Neuronal stem cell (in vitro differentiated cells): Measurements from ENCODE around the gene DCUN1D4.

Source experiments
- DNase-seq: peaks from one replicate; pipeline ENCODE4 v3.0.0-alpha.2; 2013; ENCODE audit warnings: low spot score
- H2AFZ ChIP-seq: one replicate; pipeline ENCODE4 v1.6.1; 2013; ENCODE audit warnings: mild to moderate bottlenecking, low read length, inconsistent platforms
- H2AK5ac ChIP-seq: 2 replicates; pipeline ENCODE4 v1.6.1; 2013; ENCODE audit warnings: low read depth, mild to moderate bottlenecking, inconsistent platforms, low read length, moderate library complexity, mixed read lengths
- H2BK120ac ChIP-seq: 2 replicates; pipeline ENCODE4 v1.6.1; 2013; ENCODE audit warnings: low read depth, mild to moderate bottlenecking, inconsistent platforms, low read length, moderate library complexity, mixed read lengths
- H2BK12ac ChIP-seq: one replicate; pipeline ENCODE4 v1.6.1; 2013; ENCODE audit warnings: low read length, inconsistent platforms
- H2BK15ac ChIP-seq: 2 replicates; pipeline ENCODE4 v1.6.1; 2013; ENCODE audit warnings: mild to moderate bottlenecking, low read length, inconsistent platforms, mixed read lengths
- H2BK5ac ChIP-seq: one replicate; pipeline ENCODE4 v1.6.1; 2013; ENCODE audit warnings: inconsistent platforms, mild to moderate bottlenecking, low read length, moderate library complexity
- H3K14ac ChIP-seq: one replicate; pipeline ENCODE4 v1.6.1; 2013; ENCODE audit warnings: low read length, inconsistent platforms
- H3K18ac ChIP-seq: 2 replicates; pipeline ENCODE4 v1.6.1; 2013; ENCODE audit warnings: low read length, inconsistent platforms
- H3K23ac ChIP-seq: 2 replicates; pipeline ENCODE4 v1.6.1; 2013; ENCODE audit warnings: low read depth, mild to moderate bottlenecking, mixed read lengths, low read length, inconsistent platforms; ENCODE audit not compliant: poor library complexity
- H3K27ac ChIP-seq: replicated peaks from 3 replicates; pipeline ENCODE4 v1.5.1; 2013; ENCODE audit warnings: low read length, inconsistent platforms
- H3K27me3 ChIP-seq, 3 experiments: 2 replicates each; pipeline ENCODE4 v1.6.1; 2013; ENCODE audit warnings: low read length in 3 of 3, mild to moderate bottlenecking in 2 of 3, inconsistent platforms in 1 of 3, low read depth in 1 of 3, mixed read lengths in 1 of 3, moderate library complexity in 1 of 3; ENCODE audit not compliant: control insufficient read depth in 3 of 3, insufficient read depth in 3 of 3
- H3K36me3 ChIP-seq, 2 donors: replicated peaks in 1 of 2; 2 replicates each; pipeline ENCODE4 v1.6.1; 2013; ENCODE audit warnings: low read length in 2 of 2; ENCODE audit not compliant: control insufficient read depth in 2 of 2, insufficient read depth in 2 of 2
- H3K4ac ChIP-seq: 2 replicates; pipeline ENCODE4 v1.6.1; 2013; ENCODE audit warnings: inconsistent platforms, mild to moderate bottlenecking, low read length, moderate library complexity
- H3K4me1 ChIP-seq, 2 donors: 1 replicate in 1 of 2; 2 replicates in 1 of 2; pipeline ENCODE4 v1.6.1; 2013; ENCODE audit warnings: low read length in 2 of 2, low read depth in 1 of 2; ENCODE audit not compliant: control insufficient read depth in 2 of 2, insufficient read depth in 1 of 2
- H3K4me2 ChIP-seq: one replicate; pipeline ENCODE4 v1.6.1; 2013; ENCODE audit warnings: mild to moderate bottlenecking, low read length, inconsistent platforms; ENCODE audit not compliant: insufficient read depth, poor library complexity, severe bottlenecking
- H3K4me3 ChIP-seq, 2 donors: 2 replicates each; pipeline ENCODE4 v1.5.1; 2013; ENCODE audit warnings: low read length in 2 of 2, mild to moderate bottlenecking in 2 of 2, inconsistent platforms in 1 of 2, moderate library complexity in 1 of 2
- H3K79me1 ChIP-seq: one replicate; pipeline ENCODE4 v1.6.1; 2013; ENCODE audit warnings: low read depth, mild to moderate bottlenecking, inconsistent platforms, low read length, moderate library complexity
- H3K9ac ChIP-seq: one replicate; pipeline ENCODE4 v1.6.1; 2013; ENCODE audit warnings: mild to moderate bottlenecking, low read depth, low read length, inconsistent platforms; ENCODE audit not compliant: poor library complexity
- H3K9me3 ChIP-seq, 2 donors: replicated peaks in 1 of 2; 2 replicates each; pipeline versions ENCODE3 to v1.6.1; 2013; ENCODE audit warnings: low read length in 2 of 2, mild to moderate bottlenecking in 2 of 2, inconsistent platforms in 1 of 2, low read depth in 1 of 2, mixed read lengths in 1 of 2, moderate library complexity in 1 of 2; ENCODE audit not compliant: control insufficient read depth in 2 of 2, insufficient read depth in 1 of 2
- H4K8ac ChIP-seq: one replicate; pipeline ENCODE4 v1.6.1; 2013; ENCODE audit warnings: low read depth, mild to moderate bottlenecking, inconsistent platforms, low read length, moderate library complexity
- H4K91ac ChIP-seq: one replicate; pipeline ENCODE4 v1.6.1; 2013; ENCODE audit warnings: low read length, low read depth, mild to moderate bottlenecking, inconsistent platforms; ENCODE audit not compliant: poor library complexity
- WGBS, 2 donors: extraction: QIAGEN DNeasy Blood & Tissue Kit; methylation state at CpG; one replicate each; pipeline ENCODE4 v1.1.7; 2013; ENCODE audit warnings: missing lambda C conversion rate in 2 of 2, mixed read lengths in 1 of 2; ENCODE audit not compliant: insufficient read length in 2 of 2, insufficient replicate concordance in 1 of 2; ENCODE audit errors: extremely low coverage in 2 of 2; 5-methylcytosine and 5-hydroxymethylcytosine counted together

DCUN1D4 gene

GRCh38 chr4:51830156-51830720 lies 12.7 kb upstream of the DCUN1D4 start:
- H4K8ac ChIP-seq: no peak overlapping the region

DNA sequence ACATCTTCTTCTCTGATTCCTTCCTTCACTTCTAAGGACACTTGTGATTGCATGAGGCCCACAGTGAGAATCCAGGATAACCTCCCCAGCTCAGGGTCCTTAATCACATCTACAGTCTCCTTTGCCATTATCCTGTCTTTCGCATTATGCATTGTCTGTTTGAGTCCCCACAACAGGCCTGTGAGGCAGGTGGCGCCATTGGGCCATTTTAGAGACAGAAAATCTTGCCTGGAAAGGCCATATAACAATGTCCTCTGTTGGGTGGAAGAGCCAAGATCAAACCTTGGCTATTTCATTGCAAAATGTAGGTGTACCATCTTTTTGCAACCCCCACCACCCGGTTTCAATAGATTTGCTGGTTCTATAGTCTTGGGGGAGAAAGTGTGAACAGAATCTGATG lies 11.8 kb upstream of the DCUN1D4 start:
- Histone ChIP-seq H2BK120ac (no peak overlapping the region), H3K18ac (no peak overlapping the region), H2AFZ (no peak overlapping the region), H4K91ac (no peak overlapping the region), H2BK12ac (no peak overlapping the region), H3K9ac (no peak overlapping the region), H3K4me3 (no peak overlapping the region), H3K27me3 (peaks cover 0 to 20% (median 0%) of the 10 kb centered on the region in 3 experiments), H3K14ac (no peak overlapping the region), H3K4me2 (no peak overlapping the region), H4K8ac (no peak overlapping the region), H3K36me3 (no peaks in the 10 kb centered on the region), H3K79me1 (no peaks in the 10 kb centered on the region), H3K9me3 (no peaks in the 10 kb centered on the region), H3K27ac (no peak overlapping the region), H3K23ac (no peak overlapping the region), H2BK5ac (no peak overlapping the region), H2AK5ac (no peak overlapping the region), H2BK15ac (no peak overlapping the region), H3K4me1 (peaks cover 0 to 6% of the 10 kb centered on the region in 2 donors), H3K4ac (no peak overlapping the region)
- DNase-seq: peak; percentile 61
- WGBS, 2 donors: no CpG with 5 or more reads among the region's 3 CpGs

More at GRCh38 chr4:51830156-51830720, 12.7 kb upstream of the DCUN1D4 start:
- Histone ChIP-seq H3K4me2 (no peak overlapping the region), H2AFZ (no peak overlapping the region), H2BK120ac (no peak overlapping the region), H3K4me3 (no peak overlapping the region), H3K27me3 (peaks cover 0 to 20% (median 0%) of the 10 kb centered on the region in 3 experiments), H3K18ac (no peak overlapping the region), H3K14ac (no peak overlapping the region), H3K4ac (no peak overlapping the region), H3K27ac (no peak overlapping the region), H3K23ac (no peak overlapping the region), H2BK12ac (no peak overlapping the region), H3K79me1 (no peaks in the 10 kb centered on the region), H2BK5ac (no peak overlapping the region), H4K91ac (no peak overlapping the region), H2BK15ac (no peak overlapping the region), H2AK5ac (no peak overlapping the region), H3K36me3 (no peaks in the 10 kb centered on the region), H3K9ac (no peak overlapping the region), H3K9me3 (no peaks in the 10 kb centered on the region), H3K4me1 (peaks cover 0 to 4% of the 10 kb centered on the region in 2 donors)
- WGBS, 2 donors: no CpG with 5 or more reads among the region's 3 CpGs
- no peak for DNase-seq

- Histone ChIP-seq H2BK12ac (no peak overlapping the region), H4K91ac (no peak overlapping the region), H3K18ac (no peak overlapping the region), H3K4me3 (no peak overlapping the region), H3K36me3 (no peaks in the 10 kb centered on the region), H2BK120ac (no peak overlapping the region), H3K27me3 (peaks cover 0 to 16% (median 0%) of the 10 kb centered on the region in 3 experiments), H3K9ac (no peak overlapping the region), H2BK15ac (no peak overlapping the region), H3K4me2 (no peak overlapping the region), H3K4me1 (peaks cover 0 to 9% of the 10 kb centered on the region in 2 donors), H3K79me1 (no peaks in the 10 kb centered on the region), H3K4ac (no peak overlapping the region), H3K14ac (no peak overlapping the region), H2AK5ac (no peak overlapping the region), H3K27ac (no peak overlapping the region), H3K23ac (no peak overlapping the region), H4K8ac (no peak overlapping the region), H3K9me3 (no peaks in the 10 kb centered on the region), H2AFZ (no peak overlapping the region), H2BK5ac (no peak overlapping the region)
- no peak for DNase-seq
Observed at GRCh38 chr4:51833236-51833635, 9.7 kb upstream of the DCUN1D4 start.

DNA sequence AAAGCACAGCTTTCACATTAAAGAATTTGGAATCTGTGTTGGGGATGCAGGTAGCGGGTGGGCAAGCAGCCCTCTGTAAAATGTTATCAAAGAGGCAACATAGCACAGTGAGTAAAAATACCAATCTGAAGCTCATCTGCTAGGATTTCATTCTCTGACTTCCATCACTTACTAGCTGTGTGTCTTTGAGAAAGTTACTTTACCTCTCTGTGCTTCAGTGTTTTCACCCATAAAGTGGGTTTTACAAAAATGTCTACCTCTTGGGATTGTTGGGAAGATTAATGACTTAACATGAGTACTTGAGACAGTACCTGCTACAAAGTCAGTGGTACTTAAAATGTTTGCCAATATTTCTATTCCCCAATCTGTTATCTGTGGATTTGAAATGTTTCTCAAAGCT lies 7.9 kb upstream of the DCUN1D4 start:
- Histone ChIP-seq H3K9me3 (no peaks in the 10 kb centered on the region), H2BK12ac (no peak overlapping the region), H3K79me1 (no peaks in the 10 kb centered on the region), H2BK15ac (no peak overlapping the region), H3K18ac (no peak overlapping the region), H4K8ac (no peak overlapping the region), H2BK120ac (no peak overlapping the region), H2AK5ac (no peak overlapping the region), H3K4ac (no peak overlapping the region), H3K4me1 (peaks cover 0 to 9% of the 10 kb centered on the region in 2 donors), H3K27me3 (peaks cover 0 to 12% (median 0%) of the 10 kb centered on the region in 3 experiments), H4K91ac (no peak overlapping the region), H3K9ac (no peak overlapping the region), H3K36me3 (no peaks in the 10 kb centered on the region), H2BK5ac (no peak overlapping the region), H3K4me3 (no peak overlapping the region), H3K4me2 (no peak overlapping the region), H3K14ac (no peak overlapping the region), H3K23ac (no peak overlapping the region), H2AFZ (no peak overlapping the region), H3K27ac (no peak overlapping the region)
- DNase-seq: no peak
- WGBS, 2 donors: no CpG with 5 or more reads among the region's 1 CpG
